PC-9 (cell line): ENCODE measurements around the gene ERBB4.

Experiments
- EZH2 ChIP-seq: fragments of 200-600 bp; sonication (generic); IDR thresholded peaks from 2 replicates; pipeline ENCODE4 v1.8.0; 2017; ENCODE audit warnings: antibody characterized with exemption, low read depth
- TF ChIP-seq, protein P1 (sequence below): fragments of 200-600 bp; sonication (generic); conservative IDR thresholded peaks from 2 replicates; pipeline ENCODE4 v1.6.1; 2017; ENCODE audit warnings: mixed run types, antibody characterized with exemption, mild to moderate bottlenecking, moderate library complexity

DNA sequence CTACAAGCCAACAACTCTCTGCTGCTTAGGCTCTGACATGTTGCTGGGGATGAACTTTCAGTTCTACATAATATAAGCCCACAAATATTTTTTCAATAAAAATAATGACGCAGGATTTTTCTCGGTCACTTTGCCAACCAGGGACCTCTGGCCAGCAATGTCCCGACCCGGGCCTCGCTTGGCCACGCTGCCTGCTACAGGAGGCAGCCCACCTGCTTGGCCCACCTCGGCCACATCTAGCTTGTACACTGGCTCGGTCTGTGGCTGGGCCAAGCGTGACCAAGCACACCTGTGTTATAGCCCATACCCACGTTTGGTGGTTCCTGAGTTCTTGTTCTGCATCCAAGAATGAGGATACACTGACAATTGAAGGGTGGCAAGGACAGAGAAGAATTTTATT is 1208.7 kb downstream of the ERBB4 start:
- TF ChIP-seq, protein P1, sequence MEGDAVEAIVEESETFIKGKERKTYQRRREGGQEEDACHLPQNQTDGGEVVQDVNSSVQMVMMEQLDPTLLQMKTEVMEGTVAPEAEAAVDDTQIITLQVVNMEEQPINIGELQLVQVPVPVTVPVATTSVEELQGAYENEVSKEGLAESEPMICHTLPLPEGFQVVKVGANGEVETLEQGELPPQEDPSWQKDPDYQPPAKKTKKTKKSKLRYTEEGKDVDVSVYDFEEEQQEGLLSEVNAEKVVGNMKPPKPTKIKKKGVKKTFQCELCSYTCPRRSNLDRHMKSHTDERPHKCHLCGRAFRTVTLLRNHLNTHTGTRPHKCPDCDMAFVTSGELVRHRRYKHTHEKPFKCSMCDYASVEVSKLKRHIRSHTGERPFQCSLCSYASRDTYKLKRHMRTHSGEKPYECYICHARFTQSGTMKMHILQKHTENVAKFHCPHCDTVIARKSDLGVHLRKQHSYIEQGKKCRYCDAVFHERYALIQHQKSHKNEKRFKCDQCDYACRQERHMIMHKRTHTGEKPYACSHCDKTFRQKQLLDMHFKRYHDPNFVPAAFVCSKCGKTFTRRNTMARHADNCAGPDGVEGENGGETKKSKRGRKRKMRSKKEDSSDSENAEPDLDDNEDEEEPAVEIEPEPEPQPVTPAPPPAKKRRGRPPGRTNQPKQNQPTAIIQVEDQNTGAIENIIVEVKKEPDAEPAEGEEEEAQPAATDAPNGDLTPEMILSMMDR, result no peak
- no peak for TF ChIP-seq EZH2
